Loucy (cell line): ENCODE data around the gene CYP2U1.

ENCODE experiments used
- EZH2phosphoT487 ChIP-seq: fragments of 200-600 bp; IDR thresholded peaks from 2 replicates; pipeline ENCODE4 v1.6.1; 2018; ENCODE audit warnings: antibody characterized with exemption, mild to moderate bottlenecking, moderate library complexity, borderline replicate concordance
- TF ChIP-seq, protein P1 (sequence below): fragments of 200-600 bp; sonication (generic); conservative IDR thresholded peaks from 2 replicates; pipeline ENCODE4 v1.5.1; 2014; ENCODE audit warnings: mild to moderate bottlenecking, antibody characterized with exemption, low read length

DNA sequence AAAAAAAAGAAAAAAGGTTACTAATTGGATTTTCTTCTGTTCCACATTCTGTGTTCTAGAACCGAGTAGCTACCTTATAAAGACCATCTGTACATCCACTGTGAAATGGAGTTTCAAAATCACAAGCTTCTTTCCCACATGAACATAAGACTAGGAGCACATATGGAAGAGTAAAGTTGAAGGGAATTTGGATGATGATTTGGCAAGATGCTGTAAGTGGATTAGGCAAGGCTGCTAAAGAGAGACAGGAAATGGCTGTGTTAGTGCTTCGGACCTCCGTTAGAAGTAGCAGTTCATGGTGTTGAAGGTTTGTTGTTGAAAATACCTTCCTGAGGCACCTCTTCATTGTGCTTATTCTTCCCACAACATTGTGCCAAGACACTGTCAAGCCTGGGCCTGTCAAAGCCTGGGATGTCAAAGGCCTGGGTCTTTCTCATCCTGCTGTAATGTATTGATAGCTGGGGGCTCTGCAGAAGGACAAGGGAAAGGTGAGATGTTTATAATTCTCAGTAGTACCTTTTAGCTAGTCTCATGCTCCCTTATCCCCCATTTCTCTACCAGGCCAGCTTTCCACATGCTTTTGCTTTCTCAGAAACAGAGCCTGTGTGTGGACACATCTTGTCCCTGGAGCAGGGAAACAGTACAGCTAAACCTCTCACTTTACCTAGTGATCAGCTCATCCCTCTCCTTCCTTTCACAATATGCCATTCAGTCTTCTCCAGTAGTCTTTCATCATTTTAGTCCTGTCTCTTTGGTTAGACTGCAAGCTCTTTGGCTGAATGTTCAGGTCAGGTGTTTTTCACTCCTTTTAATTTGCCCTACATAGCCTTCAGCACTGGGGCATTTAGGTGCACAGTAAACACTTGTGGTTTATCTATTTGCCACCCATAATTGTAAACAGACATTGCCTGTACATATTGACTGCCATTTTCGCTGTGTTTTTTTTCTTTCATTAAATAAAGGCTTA is 37.9 kb upstream of the CYP2U1 start:
- TF ChIP-seq, protein P1, sequence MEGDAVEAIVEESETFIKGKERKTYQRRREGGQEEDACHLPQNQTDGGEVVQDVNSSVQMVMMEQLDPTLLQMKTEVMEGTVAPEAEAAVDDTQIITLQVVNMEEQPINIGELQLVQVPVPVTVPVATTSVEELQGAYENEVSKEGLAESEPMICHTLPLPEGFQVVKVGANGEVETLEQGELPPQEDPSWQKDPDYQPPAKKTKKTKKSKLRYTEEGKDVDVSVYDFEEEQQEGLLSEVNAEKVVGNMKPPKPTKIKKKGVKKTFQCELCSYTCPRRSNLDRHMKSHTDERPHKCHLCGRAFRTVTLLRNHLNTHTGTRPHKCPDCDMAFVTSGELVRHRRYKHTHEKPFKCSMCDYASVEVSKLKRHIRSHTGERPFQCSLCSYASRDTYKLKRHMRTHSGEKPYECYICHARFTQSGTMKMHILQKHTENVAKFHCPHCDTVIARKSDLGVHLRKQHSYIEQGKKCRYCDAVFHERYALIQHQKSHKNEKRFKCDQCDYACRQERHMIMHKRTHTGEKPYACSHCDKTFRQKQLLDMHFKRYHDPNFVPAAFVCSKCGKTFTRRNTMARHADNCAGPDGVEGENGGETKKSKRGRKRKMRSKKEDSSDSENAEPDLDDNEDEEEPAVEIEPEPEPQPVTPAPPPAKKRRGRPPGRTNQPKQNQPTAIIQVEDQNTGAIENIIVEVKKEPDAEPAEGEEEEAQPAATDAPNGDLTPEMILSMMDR, result no peak
- no peak for TF ChIP-seq EZH2phosphoT487
